Measurements from ENCODE around the gene PLA2G2C. TPM values are rescaled to one million over a fixed set of nuclear protein-coding genes. Genes with fewer than 3 reads are reported as not detected.
"Not testable (repeated sequence)": the region's sequence is repeated elsewhere in the genome, so short reads cannot be mapped to it uniquely, and the experiment has no call there.

PLA2G2C gene
- polyA plus RNA-seq, 4 donors = 0.14 to 0.21 (median 0.14) TPM; not detected in 1

DNA sequence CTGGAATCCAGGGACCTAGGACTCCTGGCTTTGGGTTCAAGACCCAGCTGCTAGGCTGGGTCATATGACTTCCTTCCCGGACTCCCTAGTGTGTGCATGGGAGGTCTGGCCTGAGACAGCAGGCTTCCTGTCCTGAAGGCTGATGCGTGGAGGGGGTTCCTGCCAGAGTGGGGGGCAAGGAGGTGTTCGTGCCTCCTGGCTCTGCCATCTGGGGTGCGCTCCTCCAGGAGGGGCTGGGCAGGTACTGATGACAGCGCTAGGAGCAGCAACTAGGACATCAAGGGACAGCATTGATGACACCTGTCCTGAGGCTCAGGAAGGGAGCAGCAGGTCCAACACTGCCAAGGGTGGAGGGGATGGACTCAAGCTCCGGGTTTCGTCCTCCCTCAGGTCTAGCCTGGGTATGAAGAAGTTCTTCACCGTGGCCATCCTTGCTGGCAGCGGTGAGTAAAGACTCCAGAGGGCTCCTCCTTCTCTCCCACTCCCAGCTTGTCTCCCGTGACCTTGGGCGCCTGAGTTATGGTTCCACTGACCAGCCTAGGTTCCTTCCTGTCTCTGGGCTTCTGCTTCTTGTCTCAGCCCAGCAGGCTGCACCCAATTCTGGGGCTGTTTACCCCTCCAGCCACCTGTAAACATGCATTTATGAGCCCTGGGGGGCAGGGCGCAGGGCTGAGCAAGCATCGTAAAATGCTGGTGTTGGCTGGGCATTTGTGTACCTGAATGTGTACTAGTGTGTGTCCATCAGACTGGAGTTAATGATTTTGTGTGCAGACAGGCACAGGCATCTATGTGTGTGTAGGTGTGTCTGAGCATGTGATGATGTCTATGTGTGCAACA lies 46.3 kb downstream of the PLA2G2C start:
- DNase-seq (ENCODE audit: low read depth in 4 of 4, low spot score in 2 of 4) = no peak

DNA sequence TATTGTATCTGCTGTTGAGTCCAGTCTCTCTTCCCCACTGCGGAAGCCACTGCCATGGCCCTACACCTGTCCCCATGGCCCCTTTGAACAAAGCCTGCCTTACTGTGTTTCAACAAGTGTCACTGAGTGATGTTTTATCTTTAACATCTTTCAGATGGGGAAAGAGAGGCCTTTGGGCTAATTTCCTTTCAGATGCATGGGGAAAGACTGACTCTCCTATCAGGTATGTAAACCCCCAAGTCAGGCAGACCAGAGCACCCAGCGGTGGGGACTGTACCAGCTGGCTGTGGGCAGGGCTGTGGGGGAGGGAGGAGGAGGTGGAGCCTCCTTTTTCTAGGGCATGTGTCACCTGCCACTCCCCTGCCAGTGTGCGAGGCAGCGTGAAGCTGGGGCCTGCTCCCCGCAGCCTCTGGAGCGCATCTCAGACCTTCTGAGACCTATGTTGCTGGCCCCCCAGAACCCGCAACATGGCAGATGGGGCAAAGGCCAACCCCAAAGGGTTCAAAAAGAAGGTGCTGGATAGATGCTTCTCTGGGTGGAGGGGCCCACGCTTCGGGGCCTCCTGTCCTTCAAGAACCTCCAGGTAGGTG lies 47.3 kb downstream of the PLA2G2C start, which contains the start of gene PLA2G2F:
Gene PLA2G2F, plus strand, starts transcription at position 363 of the 590 bp plus-strand sequence. Its CDS starts 105 bp downstream, at position 468.
- no peak for DNase-seq (ENCODE audit: low read depth in 4 of 4, low spot score in 2 of 4)

DNA sequence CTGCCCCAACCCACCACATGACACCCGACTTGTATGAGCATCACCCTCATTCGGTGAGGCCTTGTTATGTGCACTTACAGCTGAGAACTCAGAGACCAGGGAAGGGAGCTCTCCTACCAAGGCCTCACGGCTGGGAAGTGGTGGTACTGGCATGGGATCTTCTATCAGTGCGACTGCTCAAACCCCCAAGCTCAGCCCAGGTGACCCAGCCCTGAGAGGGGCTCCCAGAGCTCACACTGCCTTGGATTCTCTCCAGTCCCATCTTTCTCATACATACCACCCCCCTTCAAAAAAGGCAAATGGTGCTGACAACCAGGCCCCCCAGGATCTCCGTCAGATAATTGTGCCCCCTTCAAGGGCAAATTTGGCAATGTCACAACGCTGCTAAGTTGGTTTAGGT lies 48.0 kb downstream of the PLA2G2C start:
- DNase-seq (ENCODE audit: low read depth in 4 of 4, low spot score in 2 of 4) = no peak

DNA sequence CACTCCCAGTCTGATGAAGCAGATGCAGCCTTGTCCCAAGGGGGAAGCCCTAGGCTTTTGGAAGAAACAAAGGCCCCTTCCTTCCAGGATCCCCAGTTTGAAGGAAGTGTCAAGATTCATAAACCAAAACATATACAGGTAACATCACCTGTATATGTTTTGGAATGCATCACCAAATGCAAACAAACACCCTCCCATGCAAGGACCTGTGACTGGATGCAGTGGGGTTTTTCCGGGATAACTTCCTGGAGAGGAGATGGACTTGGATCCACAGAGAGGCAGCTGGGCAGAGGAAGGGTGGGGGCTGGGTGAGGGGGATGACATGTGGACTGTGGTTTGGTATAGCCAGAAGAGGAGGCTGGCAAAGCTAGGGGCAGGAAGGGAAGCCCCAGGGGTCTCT lies 48.7 kb downstream of the PLA2G2C start:
- DNase-seq (ENCODE audit: low read depth in 4 of 4, low spot score in 2 of 4) = no peak

DNA sequence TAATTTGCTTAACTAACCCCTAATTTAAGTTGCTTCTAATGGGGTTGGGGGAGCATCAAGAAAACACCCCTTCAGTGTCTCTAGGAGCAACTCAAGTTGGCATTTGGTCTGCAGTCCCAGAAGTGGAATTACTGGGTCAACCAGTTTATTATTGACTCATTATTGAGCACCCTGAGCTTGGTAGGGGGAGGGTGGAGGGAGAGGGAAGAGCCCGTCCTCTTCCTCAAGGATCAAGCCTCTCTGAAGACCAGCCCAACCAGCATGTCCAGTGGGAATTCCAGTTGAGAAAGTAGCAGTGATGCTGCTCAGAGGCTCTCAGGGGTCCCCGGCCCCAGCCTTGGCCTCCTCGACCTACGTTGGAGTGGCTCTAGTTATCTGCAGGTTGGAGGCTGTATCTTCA lies 49.3 kb downstream of the PLA2G2C start:
- DNase-seq (ENCODE audit: low read depth in 4 of 4, low spot score in 2 of 4) = no peak

DNA sequence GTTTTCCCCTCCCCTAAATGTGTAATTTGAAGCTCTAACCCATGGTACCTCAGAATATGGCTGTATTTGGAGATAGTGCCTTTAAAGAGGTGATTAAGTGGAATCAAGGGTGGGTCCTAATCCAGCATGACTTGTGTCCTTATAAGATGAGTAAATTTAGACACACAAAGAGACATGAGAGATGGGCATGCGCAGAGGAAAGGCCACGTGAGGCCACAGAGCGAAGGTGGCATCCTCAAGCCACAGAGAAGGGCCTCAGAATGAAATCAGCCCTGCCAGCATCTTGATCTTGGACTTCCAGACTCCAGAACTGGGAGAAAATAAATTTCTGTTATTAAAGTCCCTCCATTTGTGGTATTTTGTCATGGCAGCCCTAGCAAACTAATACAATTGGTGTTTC lies 50.1 kb downstream of the PLA2G2C start:
- no peak for DNase-seq (ENCODE audit: low read depth in 4 of 4, low spot score in 2 of 4)

DNA sequence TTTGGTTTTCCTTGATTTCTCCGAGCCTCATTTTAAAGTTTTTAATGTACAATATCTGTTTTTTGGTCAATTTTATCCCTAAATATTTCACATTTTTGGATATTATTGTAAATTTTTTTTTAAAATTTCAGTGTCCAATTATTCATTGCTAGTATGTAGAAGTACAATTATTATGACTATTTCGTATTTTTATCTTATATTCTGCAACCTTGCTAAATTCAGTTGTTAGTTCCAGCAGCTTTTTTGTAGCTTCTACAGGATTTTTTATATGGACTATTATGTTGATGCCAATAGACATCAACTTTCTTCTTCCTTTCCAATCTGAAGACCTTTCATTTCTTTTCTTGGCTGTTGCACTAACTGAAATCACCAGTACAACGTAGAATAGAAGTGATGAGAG lies 51.3 kb downstream of the PLA2G2C start:
- no peak for DNase-seq (ENCODE audit: low read depth in 4 of 4, low spot score in 2 of 4)

DNA sequence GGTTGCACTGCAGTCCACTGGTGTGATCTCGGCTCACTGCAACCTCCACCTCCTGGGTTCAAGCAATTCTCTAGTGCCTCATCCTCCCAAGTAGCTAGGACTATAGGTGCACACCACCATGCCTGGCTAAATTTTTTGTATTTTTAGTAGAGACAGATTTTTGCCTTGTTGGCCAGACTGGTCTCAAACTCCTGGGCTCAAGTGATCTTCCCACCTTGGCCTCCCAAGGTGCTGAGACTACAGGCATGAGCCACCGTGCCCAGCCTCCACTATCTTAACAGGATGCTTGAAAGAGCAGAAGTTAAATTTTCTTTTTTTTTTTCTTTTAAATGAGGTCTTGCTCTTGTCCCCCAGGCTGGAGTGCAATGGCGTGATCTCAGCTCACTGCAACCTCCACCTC lies 55.8 kb downstream of the PLA2G2C start:
- DNase-seq (ENCODE audit: low read depth in 4 of 4, low spot score in 2 of 4) = not testable (repeated sequence)

DNA sequence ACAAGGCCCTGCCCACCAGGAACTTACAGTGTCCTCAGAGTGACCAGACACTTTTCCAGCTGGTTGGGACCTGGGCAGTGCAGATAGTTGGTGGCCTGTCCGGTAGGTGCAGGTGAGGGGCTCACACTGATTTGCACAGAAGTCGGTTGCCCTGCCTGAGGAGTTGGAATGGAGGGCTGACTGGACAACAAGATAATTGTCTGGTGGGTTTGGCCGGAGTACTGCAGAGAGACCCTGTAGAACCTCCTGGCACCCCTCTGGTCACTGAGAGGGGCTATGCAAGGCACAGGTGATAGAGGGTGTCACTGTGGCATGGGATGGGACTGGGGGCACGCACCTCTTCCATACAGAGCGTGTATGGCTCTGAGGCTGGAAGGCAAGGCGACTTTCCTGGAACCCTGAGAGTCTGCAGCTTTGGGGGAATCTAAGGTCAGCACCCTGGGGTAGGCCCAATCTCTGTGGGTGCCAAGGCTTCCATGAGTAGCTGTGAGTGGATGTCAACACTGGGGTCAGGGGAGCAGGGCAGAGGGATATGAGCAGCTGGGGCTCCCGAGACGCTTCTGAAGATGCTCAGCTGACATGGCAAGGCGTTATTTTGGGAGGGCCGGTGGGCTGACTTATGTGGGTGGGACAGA lies 59.4 kb downstream of the PLA2G2C start:
- no peak for DNase-seq (ENCODE audit: low read depth in 4 of 4, low spot score in 2 of 4)

DNA sequence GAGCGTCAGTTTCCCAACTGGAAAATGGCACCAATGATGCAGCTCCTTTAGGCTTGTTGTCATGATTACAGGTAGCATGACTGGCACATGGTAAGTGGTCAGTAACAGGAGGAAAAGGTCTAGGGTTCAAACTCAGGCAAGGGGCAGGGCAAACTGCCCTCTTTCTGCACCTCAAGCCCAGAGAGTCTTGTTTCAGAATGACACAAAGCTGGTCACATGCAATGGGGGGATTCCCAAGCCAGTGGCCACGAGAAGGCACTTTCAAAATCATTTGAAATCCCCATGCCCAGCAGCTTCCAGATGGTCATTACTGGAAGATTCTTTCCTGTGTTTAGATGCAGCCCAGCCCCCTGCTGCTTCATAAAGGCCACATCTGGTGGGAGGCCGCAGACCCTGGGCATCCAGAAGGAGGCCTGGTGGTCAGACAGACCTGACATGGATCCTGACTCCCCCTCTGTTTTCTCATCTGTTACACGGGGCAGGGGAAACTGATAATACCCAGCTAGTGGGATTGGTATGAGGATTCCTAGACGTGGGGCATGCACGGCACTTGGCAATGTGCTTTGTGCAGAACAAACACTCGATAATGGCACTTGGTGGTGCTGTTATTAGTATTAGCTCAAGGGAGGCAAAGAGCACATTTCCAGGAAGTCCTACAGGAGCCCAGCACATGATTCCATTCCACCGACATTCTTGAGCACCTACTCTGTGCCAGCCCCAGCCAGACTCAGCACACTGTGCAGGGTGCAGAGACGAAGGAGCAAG lies 60.1 kb downstream of the PLA2G2C start:
- DNase-seq (ENCODE audit: low read depth in 4 of 4, low spot score in 2 of 4) = no peak

DNA sequence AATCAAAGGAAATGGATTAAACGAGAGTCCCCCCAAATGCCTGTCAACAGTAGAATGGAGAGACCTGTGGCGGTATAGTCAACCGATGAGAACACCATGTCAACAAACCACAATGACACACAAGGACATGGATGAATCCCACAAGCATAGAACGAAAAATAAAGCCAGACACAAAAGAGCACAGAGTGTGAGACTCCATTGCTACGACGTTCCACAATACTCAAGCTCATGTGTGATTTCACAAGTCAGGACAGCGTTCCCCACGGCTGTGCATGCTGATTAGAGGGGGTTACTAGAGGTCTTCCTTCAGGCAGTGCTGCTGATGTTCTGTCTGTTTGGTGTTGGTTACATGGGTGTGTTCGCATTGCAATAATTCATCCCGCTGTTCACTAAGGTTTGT lies 61.2 kb downstream of the PLA2G2C start:
- no peak for DNase-seq (ENCODE audit: low read depth in 4 of 4, low spot score in 2 of 4)

DNA sequence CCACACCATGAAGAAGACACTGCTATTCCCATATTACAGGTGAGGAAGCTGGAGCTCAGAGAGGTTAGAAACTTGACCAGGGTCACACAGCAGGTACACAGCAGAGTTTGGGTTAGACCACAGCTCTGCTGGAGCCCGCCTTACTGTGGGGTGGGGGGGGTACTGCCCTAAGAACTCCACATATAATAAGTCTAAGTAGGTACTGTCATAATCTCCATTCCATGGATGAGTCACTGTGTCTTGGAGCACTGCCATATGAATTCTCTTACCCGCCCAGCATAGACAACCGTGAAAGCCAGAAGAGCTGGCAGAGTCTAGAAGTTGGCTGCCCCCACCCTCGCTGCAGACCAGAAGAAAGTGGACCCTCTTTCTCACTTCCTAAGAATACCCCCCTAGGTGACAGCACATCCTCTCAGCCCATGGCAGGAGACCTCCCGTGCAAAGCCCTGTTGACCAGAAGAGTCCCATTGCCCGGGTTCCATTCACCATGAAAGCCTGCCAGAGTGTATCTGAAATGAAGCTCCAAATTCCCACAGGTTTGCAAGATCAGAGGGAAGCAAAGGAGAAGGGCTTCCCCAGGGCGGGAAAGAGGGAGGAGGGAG lies 61.8 kb downstream of the PLA2G2C start:
- no peak for DNase-seq (ENCODE audit: low read depth in 4 of 4, low spot score in 2 of 4)

DNA sequence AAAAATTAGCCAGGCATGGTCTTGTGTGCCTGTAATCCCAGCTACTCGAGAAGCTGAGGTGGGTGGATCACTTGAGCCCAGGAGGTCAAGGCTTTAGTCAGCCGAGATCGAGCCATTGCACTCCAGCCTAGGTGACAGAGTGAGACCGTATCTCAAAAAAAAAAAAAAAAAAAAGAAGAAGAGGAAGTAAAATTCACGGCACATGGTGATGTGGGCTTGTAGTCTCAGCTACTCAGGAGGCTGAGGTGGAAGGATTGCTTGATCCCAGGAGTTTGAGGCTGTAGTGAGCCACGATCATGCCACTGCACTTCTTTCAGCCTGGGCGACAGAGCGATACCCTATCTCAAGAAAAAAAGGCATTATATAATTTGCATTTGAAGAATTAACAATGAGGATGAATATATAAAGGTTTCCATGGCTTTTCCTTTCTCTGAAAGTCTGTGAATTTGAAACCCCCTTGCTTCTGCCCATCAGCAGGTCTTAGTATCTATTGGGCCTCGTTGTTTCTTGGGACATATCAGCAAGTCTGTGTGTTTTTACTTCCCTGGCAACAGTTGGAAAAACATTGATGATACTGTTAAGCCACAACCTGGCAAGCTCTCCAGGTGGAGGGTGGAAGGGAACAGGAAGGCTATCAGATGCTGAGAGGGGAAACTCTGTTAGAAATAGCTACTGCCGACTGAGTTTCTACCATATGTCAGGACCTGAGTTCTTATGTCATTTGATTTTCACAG lies 62.4 kb downstream of the PLA2G2C start:
- DNase-seq (ENCODE audit: low read depth in 4 of 4, low spot score in 2 of 4) = no peak

DNA sequence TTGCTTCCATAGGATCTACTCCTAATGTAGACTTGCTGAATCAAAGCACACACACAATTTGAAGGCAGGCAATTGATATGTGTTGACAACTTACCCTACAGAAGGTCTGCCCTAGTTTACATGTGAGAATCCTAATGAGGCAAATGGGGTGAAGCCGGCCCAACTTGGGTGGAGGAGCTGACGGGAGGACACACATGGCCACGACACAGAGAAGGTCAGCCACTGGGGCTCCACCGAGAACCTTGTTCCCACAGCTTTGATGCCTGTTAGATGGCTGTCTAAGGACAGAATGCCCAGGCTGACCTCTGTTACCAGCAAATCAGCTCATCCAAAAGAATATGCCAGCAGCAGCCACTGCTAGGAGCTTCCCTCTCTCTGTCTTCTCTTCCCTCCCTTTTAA lies 65.5 kb downstream of the PLA2G2C start:
- no peak for DNase-seq (ENCODE audit: low read depth in 4 of 4, low spot score in 2 of 4)

DNA sequence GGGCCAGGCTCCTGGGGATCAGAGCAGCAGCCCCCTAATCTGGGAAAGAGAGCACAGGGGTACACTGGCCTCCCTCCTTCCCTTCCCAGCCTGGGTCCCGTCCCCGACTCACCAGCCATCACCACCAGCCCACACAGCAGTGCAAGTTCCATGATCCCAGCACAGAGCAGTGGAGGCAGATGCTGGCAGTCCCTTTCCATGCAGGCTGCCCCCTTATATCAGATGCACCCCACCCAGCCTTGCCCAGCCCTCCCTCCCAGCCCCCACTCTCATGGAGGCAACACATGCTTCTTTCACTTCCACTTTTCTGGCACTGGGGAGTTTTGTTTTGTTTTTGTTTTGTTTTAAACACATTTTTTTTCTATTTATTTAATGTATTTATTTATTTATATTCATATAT lies 67.0 kb downstream of the PLA2G2C start, which contains the start of gene PLA2G2D:
Gene PLA2G2D, minus strand, starts transcription at position 190 of the 400 bp plus-strand sequence. Its CDS starts 38 bp downstream, at position 152.
- DNase-seq (ENCODE audit: low read depth in 4 of 4, low spot score in 2 of 4) = no peak

DNA sequence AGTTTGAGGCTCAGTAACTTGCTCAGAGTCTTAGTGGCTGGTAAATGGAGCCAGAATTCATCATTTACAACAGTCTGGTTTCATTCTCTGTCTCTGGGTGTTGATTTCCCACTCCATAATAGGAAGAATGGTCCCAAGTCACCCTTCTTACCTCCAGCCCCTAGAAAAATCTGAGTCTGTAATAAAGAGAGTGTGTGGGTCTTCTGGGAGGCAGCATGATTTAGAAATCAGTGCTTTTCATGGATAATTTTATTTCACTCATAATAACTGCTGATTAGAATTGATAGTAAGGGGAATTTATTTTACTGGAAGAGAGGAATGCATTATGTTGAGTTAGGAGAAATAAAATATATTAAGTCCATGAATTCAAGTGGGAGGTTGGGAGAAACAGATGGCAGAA lies 69.1 kb downstream of the PLA2G2C start:
- DNase-seq (ENCODE audit: low read depth in 4 of 4, low spot score in 2 of 4) = no peak

DNA sequence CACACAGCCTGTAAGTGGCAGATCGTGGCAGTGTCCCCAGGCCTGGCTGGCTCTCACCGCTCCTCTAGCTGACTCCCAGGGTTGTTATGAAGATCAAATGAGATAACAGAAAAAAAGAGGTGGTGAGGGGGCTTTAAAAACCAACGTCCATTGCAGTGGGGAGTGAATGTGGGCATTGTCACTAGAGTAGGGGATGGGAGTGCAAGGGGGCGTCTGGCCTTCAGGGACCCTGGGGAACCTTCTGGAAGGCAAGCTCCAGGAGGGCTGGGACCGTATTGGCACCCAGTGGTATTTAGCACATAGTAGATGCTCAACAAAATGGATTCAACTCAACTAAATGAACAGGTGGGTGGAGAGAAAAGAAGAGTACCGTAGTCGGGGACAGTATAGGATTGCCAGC lies 70.4 kb downstream of the PLA2G2C start:
- no peak for DNase-seq (ENCODE audit: low read depth in 4 of 4, low spot score in 2 of 4)

DNA sequence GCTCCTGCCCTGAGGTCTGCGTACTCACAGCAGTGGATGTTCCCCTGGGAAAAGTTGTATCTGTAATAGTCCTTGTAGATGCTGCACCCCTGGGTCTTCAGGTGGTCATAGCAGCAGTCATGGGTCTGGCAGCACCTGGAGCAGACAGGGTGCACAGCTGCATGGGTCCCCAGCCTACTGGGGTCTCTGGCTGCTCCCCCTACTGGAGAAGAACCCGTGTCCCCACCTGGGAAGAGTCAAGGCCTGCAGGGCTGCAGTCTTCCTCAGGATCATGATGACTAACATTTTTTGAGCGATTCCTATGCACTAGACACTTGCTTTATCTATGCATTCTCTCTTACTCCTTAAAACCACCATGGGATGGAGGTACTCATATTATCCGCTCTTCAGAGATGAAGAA lies 70.8 kb downstream of the PLA2G2C start:
- DNase-seq (ENCODE audit: low read depth in 4 of 4, low spot score in 2 of 4) = no peak

DNA sequence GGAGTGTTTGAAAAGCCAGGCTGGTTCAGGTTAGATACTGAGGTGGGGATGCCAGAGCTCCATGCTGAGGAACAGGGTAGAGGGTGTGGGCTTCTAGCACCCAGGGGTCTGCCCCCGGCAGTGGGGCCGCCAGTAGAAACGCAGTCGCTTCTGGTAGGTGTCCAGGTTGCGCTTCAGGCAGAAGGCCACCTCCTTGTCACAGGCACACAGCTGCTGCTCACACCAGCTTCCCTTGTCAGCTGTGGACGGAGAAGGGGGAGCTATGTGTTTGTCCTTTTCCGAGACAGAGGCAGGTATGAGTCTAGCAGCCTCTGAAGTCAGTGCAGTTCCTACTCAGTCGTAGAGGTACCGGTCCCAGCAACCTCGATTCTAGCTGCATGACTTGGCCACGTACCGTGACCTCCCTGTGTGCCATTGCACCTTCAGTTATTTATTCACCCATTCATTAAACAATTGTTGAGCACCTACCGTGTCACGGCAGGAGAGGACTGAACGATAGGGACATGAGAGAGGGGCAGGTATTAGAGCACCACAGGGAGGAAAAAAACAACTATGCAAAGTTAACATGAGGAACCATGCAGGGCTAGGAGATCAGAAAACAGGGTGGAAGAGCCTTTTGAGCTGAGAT lies 72.2 kb downstream of the PLA2G2C start:
- DNase-seq (ENCODE audit: low read depth in 4 of 4, low spot score in 2 of 4) = no peak

All from left renal cortex interstitium (tissue), 4 donors.